ENCODE results near the gene ATG9A. TPM values are rescaled to one million over a fixed set of nuclear protein-coding genes. Genes with fewer than 3 reads are reported as not detected.

The ATG9A gene
- total RNA-seq, 1 donor from 2014 or later: 62.4 TPM

DNA sequence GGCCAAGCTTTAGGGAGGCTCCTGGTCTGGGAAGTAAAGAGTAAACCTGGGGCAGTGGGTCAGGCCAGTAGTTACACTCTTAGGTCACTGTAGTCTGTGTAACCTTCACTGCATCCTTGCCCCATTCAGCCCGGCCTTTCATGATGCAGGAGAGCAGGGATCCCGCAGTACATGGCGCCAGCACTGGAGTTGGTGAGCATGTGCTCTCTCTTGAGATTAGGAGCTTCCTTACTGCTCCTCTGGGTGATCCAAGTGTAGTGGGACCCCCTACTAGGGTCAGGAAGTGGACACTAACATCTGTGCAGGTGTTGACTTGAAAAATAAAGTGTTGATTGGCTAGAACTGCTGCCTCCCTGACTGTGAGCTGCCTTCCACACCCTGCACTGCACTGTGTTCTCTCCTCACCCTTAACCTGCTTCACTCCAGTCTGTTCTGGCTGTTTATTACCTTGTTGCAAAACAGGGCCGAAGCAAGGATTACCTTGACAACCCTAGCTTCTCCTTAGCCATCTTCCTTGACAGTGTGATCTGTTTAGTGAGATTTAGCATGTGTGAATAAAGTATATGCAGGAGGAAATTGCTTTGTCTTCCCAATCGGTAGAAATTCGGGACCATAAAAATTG lies 46.2 kb downstream of the ATG9A start:
- TF ChIP-seq, protein P1, sequence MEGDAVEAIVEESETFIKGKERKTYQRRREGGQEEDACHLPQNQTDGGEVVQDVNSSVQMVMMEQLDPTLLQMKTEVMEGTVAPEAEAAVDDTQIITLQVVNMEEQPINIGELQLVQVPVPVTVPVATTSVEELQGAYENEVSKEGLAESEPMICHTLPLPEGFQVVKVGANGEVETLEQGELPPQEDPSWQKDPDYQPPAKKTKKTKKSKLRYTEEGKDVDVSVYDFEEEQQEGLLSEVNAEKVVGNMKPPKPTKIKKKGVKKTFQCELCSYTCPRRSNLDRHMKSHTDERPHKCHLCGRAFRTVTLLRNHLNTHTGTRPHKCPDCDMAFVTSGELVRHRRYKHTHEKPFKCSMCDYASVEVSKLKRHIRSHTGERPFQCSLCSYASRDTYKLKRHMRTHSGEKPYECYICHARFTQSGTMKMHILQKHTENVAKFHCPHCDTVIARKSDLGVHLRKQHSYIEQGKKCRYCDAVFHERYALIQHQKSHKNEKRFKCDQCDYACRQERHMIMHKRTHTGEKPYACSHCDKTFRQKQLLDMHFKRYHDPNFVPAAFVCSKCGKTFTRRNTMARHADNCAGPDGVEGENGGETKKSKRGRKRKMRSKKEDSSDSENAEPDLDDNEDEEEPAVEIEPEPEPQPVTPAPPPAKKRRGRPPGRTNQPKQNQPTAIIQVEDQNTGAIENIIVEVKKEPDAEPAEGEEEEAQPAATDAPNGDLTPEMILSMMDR (IDR thresholded peaks at IDR 0.05): no peak
- TF ChIP-seq POLR2AphosphoS5 (IDR thresholded peaks at IDR 0.05; ENCODE audit: insufficient read depth in 1 of 2, low read depth in 1 of 2): no peak
- H3K36me3 ChIP-seq: peaks cover 0 to 46% of the 10 kb centered on the region in 2 donors
- DNase-seq (ENCODE audit: extremely low spot score in 2 of 2): peak in 1 of 2 donors; percentile 71
- H3K4me1 ChIP-seq: peaks cover 25% of the 10 kb centered on the region
- H3K27ac ChIP-seq: no peak overlapping the region
- H3K4me3 ChIP-seq: no peak overlapping the region
- no peaks in the 10 kb centered on the region for H3K9me3 ChIP-seq
- intact Hi-C loops (cut with DNase I): no loop called here
- no peaks in the 10 kb centered on the region for H3K27me3 ChIP-seq

DNA sequence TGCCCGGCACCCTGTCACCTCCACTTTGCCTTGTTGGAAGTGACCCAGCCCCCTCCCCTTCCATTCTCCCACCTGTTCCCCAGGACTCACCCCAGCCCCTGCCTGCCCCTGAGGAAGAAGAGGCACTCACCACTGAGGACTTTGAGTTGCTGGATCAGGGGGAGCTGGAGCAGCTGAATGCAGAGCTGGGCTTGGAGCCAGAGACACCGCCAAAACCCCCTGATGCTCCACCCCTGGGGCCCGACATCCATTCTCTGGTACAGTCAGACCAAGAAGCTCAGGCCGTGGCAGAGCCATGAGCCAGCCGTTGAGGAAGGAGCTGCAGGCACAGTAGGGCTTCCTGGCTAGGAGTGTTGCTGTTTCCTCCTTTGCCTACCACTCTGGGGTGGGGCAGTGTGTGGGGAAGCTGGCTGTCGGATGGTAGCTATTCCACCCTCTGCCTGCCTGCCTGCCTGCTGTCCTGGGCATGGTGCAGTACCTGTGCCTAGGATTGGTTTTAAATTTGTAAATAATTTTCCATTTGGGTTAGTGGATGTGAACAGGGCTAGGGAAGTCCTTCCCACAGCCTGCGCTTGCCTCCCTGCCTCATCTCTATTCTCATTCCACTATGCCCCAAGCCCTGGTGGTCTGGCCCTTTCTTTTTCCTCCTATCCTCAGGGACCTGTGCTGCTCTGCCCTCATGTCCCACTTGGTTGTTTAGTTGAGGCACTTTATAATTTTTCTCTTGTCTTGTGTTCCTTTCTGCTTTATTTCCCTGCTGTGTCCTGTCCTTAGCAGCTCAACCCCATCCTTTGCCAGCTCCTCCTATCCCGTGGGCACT lies 46.9 kb downstream of the ATG9A start:
- no peaks in the 10 kb centered on the region for H3K9me3 ChIP-seq
- H3K4me1 ChIP-seq: peaks cover 25% of the 10 kb centered on the region
- H3K27ac ChIP-seq: no peak overlapping the region
- peaks cover 0 to 46% of the 10 kb centered on the region in 2 donors for H3K36me3 ChIP-seq
- no peak overlapping the region for H3K4me3 ChIP-seq
- H3K27me3 ChIP-seq: no peaks in the 10 kb centered on the region
- TF ChIP-seq, protein P1 (IDR thresholded peaks at IDR 0.05): no peak
- TF ChIP-seq POLR2A (IDR thresholded peaks at IDR 0.05): no peak
- no peak for TF ChIP-seq POLR2AphosphoS5 (IDR thresholded peaks at IDR 0.05; ENCODE audit: insufficient read depth in 1 of 2, low read depth in 1 of 2)
- peak in 1 of 2 donors; percentile 74 for DNase-seq (ENCODE audit: extremely low spot score in 2 of 2)
- intact Hi-C loops (cut with DNase I): no loop called here

DNA sequence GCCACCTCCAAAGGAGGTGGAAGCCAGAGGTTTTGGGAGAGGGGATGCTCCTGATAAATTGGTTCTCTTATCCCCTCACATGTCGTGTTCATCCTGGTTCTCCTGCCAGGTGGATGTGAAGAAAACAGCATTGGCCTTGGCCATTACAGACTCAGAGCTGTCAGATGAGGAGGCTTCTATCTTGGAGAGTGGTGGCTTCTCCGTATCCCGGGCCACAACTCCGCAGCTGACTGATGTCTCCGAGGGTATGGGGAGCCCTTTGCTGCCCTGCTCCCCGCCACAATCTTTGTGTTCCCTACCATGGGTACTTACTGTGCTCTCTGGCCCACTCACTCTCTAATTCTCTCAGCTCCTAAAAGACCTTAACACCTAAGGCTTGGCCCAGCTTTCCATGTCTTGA lies 47.9 kb downstream of the ATG9A start:
- TF ChIP-seq POLR2A (IDR thresholded peaks at IDR 0.05) (no peak), POLR2AphosphoS5 (IDR thresholded peaks at IDR 0.05; ENCODE audit: insufficient read depth in 1 of 2, low read depth in 1 of 2) (no peak)
- TF ChIP-seq, protein P1 (IDR thresholded peaks at IDR 0.05): no peak
- DNase-seq (ENCODE audit: extremely low spot score in 2 of 2): peak in 1 of 2 donors; percentile 65
- H3K36me3 ChIP-seq: peaks cover 0 to 46% of the 10 kb centered on the region in 2 donors
- peaks cover 25% of the 10 kb centered on the region for H3K4me1 ChIP-seq
- H3K27ac ChIP-seq: no peak overlapping the region
- no peaks in the 10 kb centered on the region for H3K27me3 ChIP-seq
- no peak overlapping the region for H3K4me3 ChIP-seq
- intact Hi-C loops (cut with DNase I): no loop called here
- H3K9me3 ChIP-seq: no peaks in the 10 kb centered on the region

DNA sequence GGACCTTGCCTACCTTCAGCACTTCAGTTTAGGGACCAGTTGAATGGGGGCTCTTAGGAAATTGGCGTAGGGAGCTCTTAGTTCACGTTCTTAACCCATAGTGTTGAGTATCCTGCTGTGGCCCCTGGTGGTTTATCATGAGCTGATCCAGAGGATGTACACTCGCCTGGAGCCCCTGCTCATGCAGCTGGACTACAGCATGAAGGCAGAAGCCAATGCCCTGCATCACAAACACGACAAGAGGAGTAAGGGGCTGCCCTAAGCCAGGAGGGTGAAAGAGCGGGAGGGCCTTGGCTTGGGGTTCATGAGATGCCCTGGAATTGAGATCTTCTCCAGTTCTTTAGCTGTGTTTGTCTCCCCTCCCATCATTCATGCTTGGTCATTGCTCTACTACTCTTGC lies 48.5 kb downstream of the ATG9A start:
- Histone ChIP-seq H3K27ac (no peak overlapping the region), H3K36me3 (peaks cover 0 to 46% of the 10 kb centered on the region in 2 donors), H3K4me1 (peaks cover 28% of the 10 kb centered on the region), H3K27me3 (no peaks in the 10 kb centered on the region), H3K4me3 (no peak overlapping the region), H3K9me3 (no peaks in the 10 kb centered on the region)
- intact Hi-C loops (cut with DNase I): no loop called here
- TF ChIP-seq POLR2A (IDR thresholded peaks at IDR 0.05) (no peak), POLR2AphosphoS5 (IDR thresholded peaks at IDR 0.05; ENCODE audit: insufficient read depth in 1 of 2, low read depth in 1 of 2) (no peak)
- TF ChIP-seq, protein P1 (IDR thresholded peaks at IDR 0.05): no peak
- no peak for DNase-seq (ENCODE audit: extremely low spot score in 2 of 2)

Measured in vagina (tissue), 2 donors.